Gastrocnemius medialis (tissue), 4 donors: ENCODE data around the gene NAV2.

Experiments
- POLR2A ChIP-seq, 2 donors: fragments of 450-650 bp; IDR thresholded peaks; one replicate each; pipeline ENCODE4 v1.6.1; 2017; ENCODE audit warnings: antibody characterized with exemption in 2 of 2, mild to moderate bottlenecking in 2 of 2, moderate library complexity in 2 of 2
- TF ChIP-seq, protein P1 (sequence below), 5 experiments: fragments of 450-650 bp in 3 of 5; fragments of 200-600 bp in 2 of 5; sonication (generic) in 2 of 5; IDR thresholded peaks in 4 of 5; conservative IDR thresholded peaks in 1 of 5; 1 replicate in 4 of 5; 2 replicates in 1 of 5; pipeline ENCODE4 v1.5.1; 2016 to 2019; ENCODE audit warnings: antibody characterized with exemption in 5 of 5, mild to moderate bottlenecking in 3 of 5, moderate library complexity in 3 of 5

DNA sequence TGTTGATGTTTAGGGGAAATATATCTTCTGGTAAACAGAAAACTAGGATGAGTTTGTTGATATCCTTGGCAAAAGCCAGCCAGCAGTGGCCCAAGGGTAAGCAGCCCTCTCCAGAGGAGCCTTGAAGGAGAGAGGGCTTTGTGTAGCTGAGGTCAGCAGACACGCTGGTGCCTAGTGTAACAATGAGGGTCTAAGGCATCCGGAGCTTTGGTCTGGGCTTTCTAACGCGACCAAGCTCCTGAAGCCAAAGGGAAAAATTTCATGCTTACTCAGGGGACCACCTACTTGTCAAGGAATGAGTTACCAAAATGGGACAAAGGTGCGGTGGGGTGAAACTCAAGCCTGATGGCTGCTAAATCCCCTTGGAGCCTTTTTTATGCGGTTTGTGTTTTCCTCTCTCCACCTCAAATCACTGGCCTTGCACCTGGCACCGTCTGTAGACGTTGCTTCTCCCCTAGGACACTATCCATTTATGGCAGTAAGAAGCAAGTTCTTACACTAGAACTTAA, 312.7 kb downstream of the NAV2 start:
- TF ChIP-seq POLR2A (IDR thresholded peaks at IDR 0.05), result no peak
- TF ChIP-seq, protein P1, sequence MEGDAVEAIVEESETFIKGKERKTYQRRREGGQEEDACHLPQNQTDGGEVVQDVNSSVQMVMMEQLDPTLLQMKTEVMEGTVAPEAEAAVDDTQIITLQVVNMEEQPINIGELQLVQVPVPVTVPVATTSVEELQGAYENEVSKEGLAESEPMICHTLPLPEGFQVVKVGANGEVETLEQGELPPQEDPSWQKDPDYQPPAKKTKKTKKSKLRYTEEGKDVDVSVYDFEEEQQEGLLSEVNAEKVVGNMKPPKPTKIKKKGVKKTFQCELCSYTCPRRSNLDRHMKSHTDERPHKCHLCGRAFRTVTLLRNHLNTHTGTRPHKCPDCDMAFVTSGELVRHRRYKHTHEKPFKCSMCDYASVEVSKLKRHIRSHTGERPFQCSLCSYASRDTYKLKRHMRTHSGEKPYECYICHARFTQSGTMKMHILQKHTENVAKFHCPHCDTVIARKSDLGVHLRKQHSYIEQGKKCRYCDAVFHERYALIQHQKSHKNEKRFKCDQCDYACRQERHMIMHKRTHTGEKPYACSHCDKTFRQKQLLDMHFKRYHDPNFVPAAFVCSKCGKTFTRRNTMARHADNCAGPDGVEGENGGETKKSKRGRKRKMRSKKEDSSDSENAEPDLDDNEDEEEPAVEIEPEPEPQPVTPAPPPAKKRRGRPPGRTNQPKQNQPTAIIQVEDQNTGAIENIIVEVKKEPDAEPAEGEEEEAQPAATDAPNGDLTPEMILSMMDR (IDR thresholded peaks at IDR 0.05 in 4 of 5, conservative IDR thresholded peaks at IDR 0.05 in 1 of 5), result no peak
